Subcutaneous adipose tissue (tissue), 4 donors: ENCODE measurements around the gene LRRC8C. TPM values are rescaled to one million over a fixed set of nuclear protein-coding genes. Genes with fewer than 3 reads are reported as not detected.

Experiments used
- CTCF ChIP-seq: fragments of 450-650 bp; IDR thresholded peaks from one replicate; pipeline ENCODE4 v1.5.1; 2016; ENCODE audit warnings: low read depth, mild to moderate bottlenecking, control low read depth, antibody characterized with exemption, moderate library complexity
- total RNA-seq, 4 donors: library from RNA; depleted of rRNA; stranded (reverse); fragments of >200 nt; gene quantifications; one replicate each; pipeline ENCODE4 v1.1.0, GENCODE V29; 2016

The LRRC8C gene
- total RNA-seq, 4 donors from 2014 or later, result 11.7 to 47.8 (median 22.1) TPM

GRCh38 chr1:89737985-89738510 lies 105.1 kb downstream of the LRRC8C start:
- TF ChIP-seq CTCF, result no peak

DNA sequence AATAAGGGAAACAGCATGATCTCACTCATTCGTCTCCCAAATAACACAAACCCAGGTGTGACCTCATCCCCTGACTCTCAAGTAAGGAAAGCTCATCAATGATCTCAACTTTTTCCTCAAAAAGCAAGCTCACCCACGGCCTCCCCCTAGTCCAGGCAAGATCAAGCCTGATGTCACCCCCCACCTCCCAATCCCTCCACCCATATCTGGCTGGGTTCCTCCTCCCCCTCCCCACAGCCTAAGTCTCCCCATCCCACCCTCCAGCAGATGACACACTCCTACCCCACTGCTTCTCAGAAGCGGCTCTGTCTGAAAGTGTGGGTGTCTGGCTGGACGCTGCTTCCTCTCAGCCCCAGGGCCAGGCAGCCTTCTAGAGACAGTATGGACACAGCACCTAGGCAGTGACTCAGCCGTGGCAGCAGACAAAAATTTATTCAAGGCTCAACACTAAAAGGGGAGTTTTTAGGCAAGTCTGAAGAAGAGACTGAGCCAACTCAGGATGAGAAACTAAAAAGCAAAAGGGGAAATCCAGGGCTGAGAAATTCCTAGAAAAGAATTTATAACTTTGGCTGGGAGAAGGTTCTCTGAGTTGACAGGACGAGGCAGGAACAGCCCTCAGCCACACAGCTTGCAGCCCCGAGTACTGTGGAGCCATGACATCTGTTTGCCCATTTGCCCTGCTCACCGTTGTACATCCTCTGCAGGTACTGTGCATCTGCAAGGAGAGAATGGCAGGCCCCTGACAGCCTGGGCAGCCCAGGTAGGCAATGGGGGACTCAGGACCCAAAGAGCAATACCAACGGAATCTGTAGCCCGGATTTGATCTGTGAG lies 106.3 kb downstream of the LRRC8C start:
- no peak for TF ChIP-seq CTCF

- TF ChIP-seq CTCF, result no peak
Observed at GRCh38 chr1:89739844-89740216, 106.9 kb downstream of the LRRC8C start.

GRCh38 chr1:89743788-89744187 lies 110.9 kb downstream of the LRRC8C start:
- TF ChIP-seq CTCF, result no peak

- TF ChIP-seq CTCF, result no peak
Observed at GRCh38 chr1:89746424-89747149, 113.7 kb downstream of the LRRC8C start.

- TF ChIP-seq CTCF, result no peak
Observed at GRCh38 chr1:89753761-89754160, 120.8 kb downstream of the LRRC8C start.

- TF ChIP-seq CTCF, result no peak
Observed at GRCh38 chr1:89754518-89754917, 121.6 kb downstream of the LRRC8C start.
